Stimulated activated CD8-positive, alpha-beta memory T cell treated with anti-CD3 and anti-CD28 coated beads, Interleukin-4, amount 100 ng/mL, for 48 hours (primary cell): ENCODE measurements around the gene POU4F3.
A peak's percentile ranks its signal among the peaks of the same experiment; 100 is the strongest.

ENCODE experiments used
- DNase-seq: peaks from one replicate; pipeline ENCODE4 v3.0.0-alpha.2; 2020

Gene POU4F3

DNA sequence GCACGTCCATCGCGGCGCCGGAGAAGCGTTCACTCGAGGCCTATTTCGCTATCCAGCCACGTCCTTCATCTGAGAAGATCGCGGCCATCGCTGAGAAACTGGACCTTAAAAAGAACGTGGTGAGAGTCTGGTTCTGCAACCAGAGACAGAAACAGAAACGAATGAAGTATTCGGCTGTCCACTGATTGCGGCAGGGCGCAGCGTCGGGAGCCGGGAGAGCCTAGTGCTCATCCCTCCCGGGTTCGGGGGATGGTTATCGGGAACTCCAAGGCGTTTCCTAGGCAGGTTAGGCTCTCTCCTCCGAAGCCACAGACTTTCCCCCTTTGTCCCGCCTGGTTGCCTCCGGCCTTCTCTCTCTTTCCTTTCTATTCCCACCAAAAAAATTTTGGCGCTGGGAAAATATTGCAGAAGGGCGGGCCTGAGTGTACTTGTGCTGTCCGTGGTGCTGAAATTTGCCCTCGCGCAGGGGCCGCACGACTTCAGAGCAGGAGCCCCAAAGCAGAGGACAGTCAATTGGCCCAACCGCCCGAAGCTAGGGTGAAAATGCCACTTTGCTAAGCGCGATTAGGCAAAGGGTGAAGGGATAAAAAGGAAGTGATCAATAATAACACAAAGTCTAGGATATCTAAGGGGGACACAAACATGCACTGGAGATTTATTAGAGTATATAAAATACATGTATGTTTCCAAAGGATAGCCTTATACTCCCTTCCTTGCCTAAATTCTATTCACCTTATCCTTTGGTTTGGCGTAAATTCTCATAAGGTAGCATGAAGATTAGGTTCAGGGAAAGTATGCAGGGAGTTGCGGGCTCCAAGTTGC lies 1.8 kb downstream of the POU4F3 start:
- DNase-seq = peak; percentile 64

DNA sequence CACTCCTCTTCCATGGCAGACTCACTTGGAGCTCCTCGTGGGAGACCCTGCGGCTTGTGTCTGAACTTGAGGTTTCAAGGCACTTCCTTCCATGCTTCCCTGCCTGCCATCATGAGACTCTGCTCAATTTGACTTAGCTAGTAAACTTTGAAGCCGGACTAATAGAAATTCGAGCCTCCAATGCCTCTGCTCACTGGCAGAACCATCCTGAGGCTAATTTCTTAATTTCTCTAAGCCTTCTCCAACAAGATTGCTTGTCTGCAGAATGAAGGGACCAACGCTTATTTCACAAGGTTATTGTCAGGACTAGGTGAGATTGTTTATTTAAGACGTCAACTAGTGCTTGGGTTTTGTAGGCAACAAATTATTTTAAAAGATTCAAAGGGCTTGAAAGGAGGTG lies 3.2 kb downstream of the POU4F3 start:
- no peak for DNase-seq

DNA sequence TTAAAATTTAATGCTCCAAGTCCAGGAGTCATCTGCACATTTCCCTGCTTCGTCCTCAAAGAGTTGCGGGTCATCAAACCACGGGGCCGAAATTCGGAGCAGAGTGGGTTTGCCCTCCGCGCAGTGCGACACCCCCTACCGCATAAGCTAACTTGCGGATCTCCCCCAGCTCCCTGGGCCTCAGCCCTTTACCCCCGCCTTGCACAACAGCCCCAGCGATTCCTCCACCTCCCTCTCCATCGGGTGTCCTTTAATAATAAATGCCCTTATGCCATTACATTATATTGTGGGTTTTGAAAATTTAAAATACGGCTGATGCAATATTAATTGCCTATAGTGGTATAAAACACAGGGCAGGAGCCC lies 3.9 kb downstream of the POU4F3 start:
- no peak for DNase-seq

GRCh38 chr5:146342882-146343865 lies 4.5 kb downstream of the POU4F3 start:
- no peak for DNase-seq

DNA sequence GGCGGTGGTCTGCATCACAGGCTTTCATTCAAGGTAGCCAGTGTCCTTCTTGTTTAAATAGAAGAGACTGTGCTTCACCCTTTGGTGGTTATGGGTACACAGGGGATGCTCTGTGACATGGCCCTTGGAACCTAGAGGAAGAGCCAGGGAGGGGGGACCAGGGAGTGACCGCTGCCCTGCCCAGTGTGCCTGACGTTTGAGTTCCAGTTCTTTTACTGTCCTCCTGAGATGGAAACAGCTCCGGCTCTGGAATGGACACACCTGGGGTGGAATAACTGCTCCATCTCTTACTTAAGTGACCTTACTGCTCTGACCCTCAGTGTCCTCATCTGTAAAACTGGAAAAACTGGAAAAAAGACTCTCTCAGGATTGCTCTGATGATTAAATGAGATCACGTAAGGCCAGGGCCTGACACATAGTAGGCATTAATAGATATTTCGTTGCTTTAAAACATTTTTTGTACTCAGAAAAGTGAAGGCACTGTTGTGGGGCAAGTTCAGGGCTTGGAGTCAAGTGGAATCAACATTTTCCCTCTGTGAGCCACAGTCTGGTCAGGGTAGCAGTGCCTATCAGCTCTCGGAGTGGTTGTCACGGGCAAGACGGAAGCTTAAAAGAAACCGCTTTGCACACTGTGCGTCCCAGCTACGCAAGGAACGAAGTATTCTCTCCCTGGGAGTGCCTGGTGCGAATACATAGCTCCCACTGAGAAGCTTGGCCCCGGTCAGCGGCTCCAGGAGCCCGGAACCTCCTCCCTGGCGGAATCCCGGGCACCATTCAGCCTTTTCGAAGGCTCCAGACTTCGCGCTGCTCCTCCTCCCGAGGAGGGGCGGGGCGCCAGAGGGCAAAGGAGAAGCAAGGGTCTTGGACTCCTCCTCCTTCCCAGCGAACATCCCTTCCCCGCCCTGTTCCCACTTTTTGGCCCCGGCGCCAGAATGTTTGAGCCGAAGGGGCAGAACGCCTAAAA lies 5.8 kb downstream of the POU4F3 start:
- no peak for DNase-seq

GRCh38 chr5:146345240-146345577 lies 6.6 kb downstream of the POU4F3 start:
- no peak for DNase-seq

- no peak for DNase-seq
Observed at GRCh38 chr5:146345578-146346366, 7.1 kb downstream of the POU4F3 start.

- no peak for DNase-seq
Observed at GRCh38 chr5:146357126-146357525, 18.5 kb downstream of the POU4F3 start.

- DNase-seq = no peak
Observed at GRCh38 chr5:146359836-146360235, 21.2 kb downstream of the POU4F3 start.

DNA sequence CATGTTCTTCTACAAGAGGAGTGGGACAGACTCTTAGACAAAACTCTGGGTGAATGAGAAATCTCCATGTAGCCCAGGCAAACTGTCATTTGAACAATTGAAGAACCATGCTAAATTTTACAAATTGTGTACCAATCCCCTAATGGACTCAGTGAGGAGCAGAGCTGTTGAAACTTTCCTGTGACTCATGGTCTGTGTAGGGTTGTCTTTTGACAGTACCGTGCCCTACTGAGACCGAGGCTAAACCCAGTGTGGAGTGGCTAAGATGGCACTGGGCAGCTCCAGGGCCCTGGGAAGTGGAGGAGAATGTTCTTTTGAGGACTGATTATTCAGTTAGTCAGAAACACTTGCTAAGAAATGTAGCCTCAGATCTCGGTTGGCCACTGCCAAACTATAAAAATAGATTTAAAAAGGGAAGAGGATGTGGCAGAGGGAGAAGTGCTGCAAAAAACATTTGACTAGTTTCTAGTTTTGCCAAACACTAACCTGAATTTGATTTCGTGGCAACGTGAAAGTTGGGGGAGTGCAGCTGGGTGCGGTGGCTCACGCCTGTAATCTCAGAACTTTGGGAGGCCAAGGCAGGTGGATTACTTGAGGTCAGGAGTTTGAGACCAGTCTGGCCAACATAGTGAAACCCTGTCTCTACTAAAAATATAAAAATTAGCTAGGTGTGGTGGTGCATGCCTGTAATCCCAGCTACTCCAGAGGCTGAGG lies 24.7 kb downstream of the POU4F3 start:
- no peak for DNase-seq

DNA sequence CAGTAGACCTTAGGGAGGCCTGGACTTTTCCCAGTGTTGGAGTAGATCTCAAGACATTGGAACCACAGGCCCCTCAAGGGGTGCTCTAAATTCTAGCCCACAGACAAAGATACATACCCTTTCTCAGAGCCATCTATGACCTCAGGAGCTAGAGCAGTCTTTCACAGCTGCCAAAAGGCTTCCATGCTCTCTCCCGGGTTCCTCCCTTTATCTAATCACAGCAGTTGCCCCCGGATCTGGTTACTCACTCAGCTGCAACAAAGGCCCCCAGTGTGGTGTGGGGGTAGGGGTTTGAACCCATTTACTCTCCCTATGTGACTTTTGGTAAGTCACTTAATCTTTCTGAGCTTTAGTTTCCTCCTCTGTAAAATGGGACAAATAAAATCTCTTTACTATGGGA lies 27.0 kb downstream of the POU4F3 start:
- DNase-seq = no peak

- no peak for DNase-seq
Observed at GRCh38 chr5:146366904-146367303, 28.3 kb downstream of the POU4F3 start.

DNA sequence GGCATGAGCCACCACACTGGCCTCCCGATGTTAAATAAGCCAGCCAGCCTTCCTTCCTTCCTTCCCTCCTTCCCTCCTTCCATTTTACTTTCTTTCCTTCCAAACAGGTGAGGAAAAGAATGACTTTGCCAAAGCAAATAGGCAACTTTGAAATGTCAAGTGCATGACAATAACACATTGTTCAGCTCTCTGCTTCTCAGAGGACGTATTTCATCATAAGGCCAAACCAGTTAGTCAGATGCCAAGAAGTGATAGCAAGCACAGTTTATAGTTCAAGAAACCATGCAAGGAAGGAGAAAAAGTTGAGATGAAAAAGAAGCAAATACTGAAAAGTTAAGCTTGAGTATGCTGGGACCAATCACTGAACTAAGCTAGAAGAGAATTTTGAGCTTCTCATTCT lies 29.5 kb downstream of the POU4F3 start:
- no peak for DNase-seq

DNA sequence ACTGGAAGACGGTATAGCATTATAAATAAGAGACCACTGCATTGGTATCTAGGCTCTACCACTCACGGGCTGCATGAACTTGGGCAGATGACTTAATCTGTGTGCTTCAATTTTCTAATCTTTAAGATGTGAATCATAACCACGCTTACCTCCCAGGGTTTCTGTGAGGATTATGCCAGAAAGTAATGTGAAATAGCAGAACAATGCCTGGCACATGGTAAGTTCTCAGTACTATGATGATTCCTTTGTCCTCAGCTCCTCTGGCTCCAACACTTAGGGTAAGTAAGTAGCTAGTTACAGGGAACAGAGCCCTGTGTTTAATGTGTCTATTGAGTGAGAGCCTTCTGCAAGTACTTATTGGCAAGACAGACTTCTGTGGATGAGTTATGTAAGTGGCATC lies 31.1 kb downstream of the POU4F3 start:
- DNase-seq = no peak

DNA sequence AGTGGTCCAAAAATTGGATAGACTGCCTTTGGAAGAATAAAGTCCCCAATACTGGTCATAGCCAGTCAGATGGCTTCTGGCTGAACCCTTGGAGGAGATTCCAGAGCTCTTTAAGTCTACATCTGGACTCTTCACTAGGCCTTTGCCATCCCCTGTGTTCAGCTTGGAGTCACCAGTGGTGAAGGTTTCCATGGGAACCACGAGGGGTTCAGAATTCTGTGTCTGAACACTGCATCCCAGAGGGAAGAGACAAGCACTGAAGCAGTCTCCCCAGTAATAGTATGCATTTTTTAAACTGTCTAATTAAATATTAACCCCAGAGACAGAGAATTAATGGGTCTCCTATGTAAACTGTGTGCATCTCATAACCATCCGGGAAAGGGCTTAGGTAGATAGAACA lies 38.2 kb downstream of the POU4F3 start:
- no peak for DNase-seq

GRCh38 chr5:146378986-146379385 lies 40.3 kb downstream of the POU4F3 start:
- no peak for DNase-seq

DNA sequence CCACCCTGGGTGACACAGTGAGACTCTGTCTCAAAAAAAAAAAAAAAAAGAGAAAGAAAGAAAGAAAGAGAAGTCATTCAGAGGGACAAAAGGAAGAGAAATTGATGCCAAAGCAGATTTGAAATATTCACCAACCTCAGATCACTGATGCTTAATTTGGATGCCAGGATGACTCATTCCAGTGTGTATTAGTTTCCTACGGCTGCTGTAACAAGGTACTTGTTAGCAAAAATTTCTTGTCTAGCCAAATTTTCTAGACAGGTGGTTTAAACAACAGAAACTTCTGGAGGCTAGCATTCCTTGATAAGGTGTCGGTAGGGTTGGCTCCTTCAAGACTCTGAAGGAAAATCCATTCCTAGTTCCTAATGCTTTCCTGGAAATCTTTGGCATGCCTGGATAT lies 42.1 kb downstream of the POU4F3 start:
- no peak for DNase-seq

GRCh38 chr5:146388386-146388785 lies 49.7 kb downstream of the POU4F3 start:
- no peak for DNase-seq

DNA sequence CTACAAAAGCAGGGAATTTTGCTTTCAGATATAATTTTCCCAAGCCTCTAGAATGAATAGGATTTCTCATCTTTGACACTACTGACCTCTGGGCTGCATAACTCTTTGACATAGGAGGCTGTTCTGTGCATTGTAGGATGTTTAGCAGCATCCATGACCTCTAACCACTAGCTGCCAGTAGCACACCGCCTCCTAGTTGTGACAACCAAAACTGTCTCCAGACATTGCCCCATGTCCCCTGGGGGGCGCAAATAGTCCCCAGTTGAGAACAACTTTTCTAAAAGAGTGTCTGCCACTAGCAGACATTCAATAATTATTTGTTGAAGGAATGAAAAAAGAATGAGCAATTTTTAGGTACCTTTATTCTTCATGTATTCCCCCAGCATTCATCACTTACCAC lies 51.8 kb downstream of the POU4F3 start:
- DNase-seq = no peak
